GM19238 (cell line): ENCODE measurements around the gene SDHA.
"Not testable (repeated sequence)": the region's sequence is repeated elsewhere in the genome, so short reads cannot be mapped to it uniquely, and the experiment has no call there.

Source experiments
- DNase-seq: peaks from one replicate; pipeline ENCODE4 v3.0.0; 2011; ENCODE audit warnings: low spot score; ENCODE audit not compliant: insufficient read length

SDHA gene

GRCh38 chr5:197031-197430 is 21.1 kb upstream of the SDHA start:
- DNase-seq: not testable (repeated sequence)

GRCh38 chr5:197892-198489 is 20.1 kb upstream of the SDHA start:
- no peak for DNase-seq

- no peak for DNase-seq
Observed at GRCh38 chr5:198516-199196, 19.5 kb upstream of the SDHA start.

- no peak for DNase-seq
Observed at GRCh38 chr5:199197-199949, 18.7 kb upstream of the SDHA start.

GRCh38 chr5:199950-200645 is 18.0 kb upstream of the SDHA start:
- no peak for DNase-seq

GRCh38 chr5:200985-201384 is 17.1 kb upstream of the SDHA start:
- DNase-seq: no peak

- no peak for DNase-seq
Observed at GRCh38 chr5:201672-202071, 16.4 kb upstream of the SDHA start.

GRCh38 chr5:203246-203930 is 14.7 kb upstream of the SDHA start:
- DNase-seq: no peak

- DNase-seq: no peak
Observed at GRCh38 chr5:204001-204400, 14.1 kb upstream of the SDHA start.

- DNase-seq: no peak
Observed at GRCh38 chr5:204462-204861, 13.7 kb upstream of the SDHA start.

- DNase-seq: no peak
Observed at GRCh38 chr5:204966-205670, 13.0 kb upstream of the SDHA start.

- no peak for DNase-seq
Observed at GRCh38 chr5:206406-206805, 11.7 kb upstream of the SDHA start.

GRCh38 chr5:206927-207536 is 11.1 kb upstream of the SDHA start:
- DNase-seq: no peak

- DNase-seq: no peak
Observed at GRCh38 chr5:207599-207998, 10.5 kb upstream of the SDHA start.

- no peak for DNase-seq
Observed at GRCh38 chr5:208449-209114, 9.5 kb upstream of the SDHA start.

- DNase-seq: no peak
Observed at GRCh38 chr5:213803-214395, 4.2 kb upstream of the SDHA start.

- DNase-seq: not testable (repeated sequence)
Observed at GRCh38 chr5:215256-215655, 2.9 kb upstream of the SDHA start.

GRCh38 chr5:216076-216475 is 2.0 kb upstream of the SDHA start:
- DNase-seq: not testable (repeated sequence)
